Cerebellar cortex (tissue), 1 donor: ENCODE measurements around the gene PRCD.
"Not testable (repeated sequence)": the region's sequence is repeated elsewhere in the genome, so short reads cannot be mapped to it uniquely, and the experiment has no call there.

Source experiments
- DNase-seq: peaks from one replicate; pipeline ENCODE4 v3.0.0-alpha.2; 2015; ENCODE audit warnings: low spot score

Gene PRCD

GRCh38 chr17:76504117-76504516 is 35.7 kb upstream of the PRCD start:
- DNase-seq: no peak

GRCh38 chr17:76506408-76507345 is 33.2 kb upstream of the PRCD start:
- peak; percentile 77 for DNase-seq

GRCh38 chr17:76508472-76509063 is 31.3 kb upstream of the PRCD start:
- DNase-seq: not testable (repeated sequence)

DNA sequence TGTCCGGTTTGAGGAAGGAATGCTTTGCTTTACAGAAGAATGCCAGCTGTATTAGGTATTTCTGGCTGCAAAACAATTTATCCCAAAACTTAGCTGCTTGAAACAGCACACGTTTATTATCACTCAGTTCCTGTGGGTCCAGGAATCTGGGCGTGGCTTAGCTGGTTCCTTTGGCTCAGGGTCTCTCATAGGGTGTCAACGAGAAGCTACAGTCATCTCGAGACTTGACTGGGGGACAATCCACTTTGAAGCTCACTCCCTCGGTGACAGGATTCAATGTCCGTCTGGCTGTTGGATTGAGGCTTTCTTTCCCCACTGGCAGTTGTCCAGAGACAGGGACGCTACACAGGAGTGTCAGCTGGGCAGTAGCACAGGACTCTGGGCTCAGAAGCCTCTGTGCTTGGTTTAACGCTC is 29.0 kb upstream of the PRCD start:
- DNase-seq: no peak

DNA sequence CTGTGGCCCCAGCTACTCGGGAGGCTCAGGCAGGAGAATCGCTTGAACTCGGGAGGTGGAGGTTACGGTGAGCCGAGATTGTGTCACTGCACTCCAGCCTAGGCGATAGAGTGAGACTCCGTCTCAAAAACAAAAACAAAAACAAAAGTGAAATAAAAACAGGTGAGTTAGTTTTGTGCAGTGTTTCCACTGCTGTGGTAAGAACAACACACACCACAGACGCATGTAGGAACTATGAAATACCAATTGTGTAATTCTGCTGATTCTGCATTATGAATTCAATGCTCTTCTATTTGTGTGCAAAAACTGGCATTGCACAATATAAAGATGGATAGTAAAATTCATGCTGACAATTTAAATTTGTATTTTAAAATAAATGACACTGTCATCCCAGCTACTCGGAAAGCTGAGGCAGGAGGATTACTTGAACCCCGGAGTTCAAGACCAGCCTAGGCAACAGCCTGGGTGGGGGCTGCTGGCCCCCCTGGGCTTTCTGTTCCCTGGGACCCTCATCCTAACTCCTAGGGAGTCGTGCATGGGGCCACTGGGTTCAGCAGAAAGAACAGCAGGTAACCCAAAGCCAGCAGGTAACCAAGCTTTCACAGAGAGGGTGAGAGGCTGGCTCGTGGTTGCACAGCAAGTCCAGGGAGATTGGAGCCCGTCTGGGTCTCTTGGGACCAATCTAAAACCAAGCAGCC is 28.0 kb upstream of the PRCD start:
- no peak for DNase-seq

DNA sequence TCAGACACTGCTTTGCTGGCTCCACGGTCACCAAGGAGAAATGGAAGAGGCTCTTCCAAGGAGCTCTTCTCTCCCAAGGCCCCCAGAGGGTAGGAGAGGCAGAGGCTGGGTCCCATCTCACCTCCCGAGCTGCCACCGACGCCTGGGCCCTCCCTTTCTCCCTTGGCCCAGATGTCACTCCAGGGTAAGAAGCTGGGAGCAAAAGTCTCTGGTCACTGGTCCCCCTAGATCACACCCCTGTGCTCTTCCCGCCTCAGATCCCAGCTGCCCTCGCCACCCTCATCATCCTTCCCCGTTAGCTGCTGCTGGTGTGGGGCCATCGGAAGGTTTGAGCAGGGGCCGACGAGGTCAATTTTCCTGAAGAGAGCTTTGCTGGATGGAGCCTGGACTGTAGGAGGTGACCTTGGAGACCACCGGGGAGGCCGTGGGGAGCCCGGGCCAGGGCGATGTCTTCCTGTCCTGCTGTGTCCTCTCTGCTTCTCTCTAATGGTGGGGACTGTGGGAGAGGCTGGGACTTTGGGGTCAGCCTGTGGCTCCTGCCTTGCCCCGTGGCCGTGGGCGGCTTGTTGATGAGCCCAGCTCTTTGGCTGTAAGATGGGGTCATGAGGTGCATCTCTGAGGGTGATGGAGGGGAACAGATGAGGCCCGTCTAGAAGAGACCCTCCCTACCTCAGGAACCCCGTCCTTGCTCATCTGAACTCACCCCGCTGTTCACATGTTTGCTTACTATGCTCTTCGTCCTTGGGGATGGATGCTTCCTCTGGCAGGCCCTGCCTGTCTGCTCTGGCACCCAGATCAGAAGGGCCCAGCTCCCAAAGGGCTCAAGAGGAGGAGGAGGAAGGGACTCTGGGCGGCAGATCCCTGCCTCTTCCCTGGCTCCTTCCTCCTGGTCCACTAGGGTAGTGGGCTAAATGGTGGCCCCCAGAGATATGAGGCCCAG is 27.2 kb upstream of the PRCD start:
- no peak for DNase-seq

GRCh38 chr17:76513306-76513692 is 26.5 kb upstream of the PRCD start:
- DNase-seq: no peak

DNA sequence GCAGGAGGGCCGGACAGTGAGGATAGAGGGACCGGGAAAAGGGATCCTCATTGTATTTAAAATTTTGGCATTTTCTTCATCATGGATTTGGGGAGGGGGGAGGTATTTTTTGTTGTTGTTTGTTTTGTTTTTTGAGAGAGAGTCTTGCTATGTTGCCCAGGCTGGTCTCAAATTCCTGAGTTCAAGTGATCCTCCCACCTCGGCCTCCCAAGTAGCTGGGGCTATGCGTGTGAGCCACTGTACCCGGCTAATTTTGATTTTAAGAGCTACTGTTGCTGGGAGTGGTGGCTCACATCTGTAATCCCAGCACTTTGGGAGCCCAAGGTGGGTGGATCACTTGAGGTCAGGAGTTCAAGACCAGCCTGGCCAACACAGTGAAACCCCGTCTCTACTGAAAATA is 25.5 kb upstream of the PRCD start:
- DNase-seq: not testable (repeated sequence)

DNA sequence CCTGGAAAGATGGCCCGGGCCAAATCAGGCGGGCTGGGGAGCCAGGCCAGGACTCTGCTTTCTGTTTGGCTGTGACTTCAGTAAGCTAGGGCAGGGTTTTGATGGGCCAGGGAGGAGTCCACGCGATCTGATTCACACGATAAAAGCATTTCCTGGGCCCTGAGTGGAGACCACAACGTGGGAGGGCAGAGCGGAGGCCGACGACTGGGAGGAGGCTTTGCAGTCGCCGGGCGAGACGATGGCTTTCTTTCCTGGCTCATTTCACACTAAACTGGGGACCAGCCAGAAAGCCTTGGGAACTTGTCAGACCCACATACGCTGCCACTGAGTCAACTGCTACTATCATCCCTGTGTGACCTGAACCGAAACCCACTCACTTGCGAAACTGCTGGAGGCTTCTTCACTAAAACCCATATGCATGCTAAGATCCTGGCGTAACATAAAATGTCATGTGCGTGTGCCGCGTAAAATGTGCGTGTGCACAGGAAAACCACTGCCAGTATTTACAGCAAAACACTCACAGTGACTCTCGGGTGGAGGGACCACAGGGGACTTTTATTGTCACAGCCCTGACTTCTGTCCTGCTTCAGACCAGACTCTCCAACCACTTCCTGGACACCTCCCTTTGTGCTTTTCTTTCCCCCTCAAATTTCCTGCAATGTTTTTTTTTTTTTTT is 24.4 kb upstream of the PRCD start:
- DNase-seq: no peak

DNA sequence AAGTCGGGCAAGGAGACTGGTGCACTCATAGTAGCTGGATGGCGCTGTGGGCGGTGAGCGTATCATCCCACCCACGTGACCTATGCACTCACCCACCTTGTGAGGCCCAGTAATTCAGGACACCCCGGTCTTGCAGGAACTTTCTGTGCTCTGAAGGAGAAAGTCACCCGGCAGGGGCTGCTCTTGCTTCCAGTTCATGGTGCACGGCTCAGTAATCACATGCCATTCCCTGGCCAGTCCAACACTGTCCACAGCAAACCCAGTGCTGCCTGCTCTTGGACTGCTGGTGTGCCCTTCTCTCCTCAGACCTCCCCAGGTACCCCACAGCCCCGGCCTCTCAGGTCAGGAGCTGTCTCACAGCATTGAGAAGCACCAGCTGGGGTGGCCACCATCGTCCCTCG is 22.2 kb upstream of the PRCD start:
- no peak for DNase-seq

DNA sequence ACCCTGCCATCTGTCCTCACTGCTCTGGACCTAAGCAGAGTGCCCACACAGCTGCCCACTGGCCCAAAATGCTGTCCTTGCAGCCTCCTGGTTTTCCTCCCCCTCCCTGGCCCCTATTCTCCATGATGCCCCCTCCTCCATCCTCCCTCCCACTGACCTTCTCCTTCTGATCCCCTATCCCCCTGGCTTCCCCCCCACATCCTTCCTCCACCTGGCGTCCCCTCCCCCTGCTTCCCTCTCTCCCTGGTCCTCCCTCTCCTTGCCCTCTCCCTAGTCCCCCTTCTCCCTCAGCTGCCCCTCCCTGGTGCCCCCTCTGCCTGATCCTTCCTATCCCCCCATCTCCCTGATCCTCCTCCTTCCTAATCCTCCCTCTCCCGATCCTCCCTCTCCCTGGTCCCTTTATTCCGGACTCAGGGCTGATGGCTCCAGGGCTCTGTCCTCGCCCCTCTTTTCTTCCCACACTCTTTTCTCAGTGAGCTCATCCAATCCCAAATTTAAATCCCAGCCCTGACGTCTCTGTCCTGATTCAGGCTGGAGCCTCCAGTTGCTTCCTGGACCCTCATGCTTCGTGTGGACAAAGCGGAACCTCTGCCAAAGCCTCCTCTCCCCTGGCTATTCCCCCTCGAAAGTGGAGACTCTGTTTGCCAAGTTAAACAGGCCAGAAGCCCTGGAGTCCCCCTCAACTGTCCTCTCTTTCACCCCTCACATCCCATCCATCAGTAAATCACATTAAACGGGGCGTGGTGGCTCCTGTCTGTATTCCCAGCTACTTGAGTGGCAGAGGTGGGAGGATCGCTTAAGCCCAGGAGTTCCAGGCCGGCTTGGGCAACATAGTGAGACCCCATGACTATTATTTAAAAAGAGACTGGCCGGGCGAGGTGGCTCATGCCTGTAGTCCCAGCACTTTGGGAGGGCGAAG is 20.5 kb upstream of the PRCD start:
- no peak for DNase-seq

- no peak for DNase-seq
These were observed 18.6 kb upstream of the PRCD start for GRCh38 chr17:76521262-76521661.

- DNase-seq: not testable (repeated sequence)
These were observed 18.2 kb upstream of the PRCD start for GRCh38 chr17:76521683-76522082.

DNA sequence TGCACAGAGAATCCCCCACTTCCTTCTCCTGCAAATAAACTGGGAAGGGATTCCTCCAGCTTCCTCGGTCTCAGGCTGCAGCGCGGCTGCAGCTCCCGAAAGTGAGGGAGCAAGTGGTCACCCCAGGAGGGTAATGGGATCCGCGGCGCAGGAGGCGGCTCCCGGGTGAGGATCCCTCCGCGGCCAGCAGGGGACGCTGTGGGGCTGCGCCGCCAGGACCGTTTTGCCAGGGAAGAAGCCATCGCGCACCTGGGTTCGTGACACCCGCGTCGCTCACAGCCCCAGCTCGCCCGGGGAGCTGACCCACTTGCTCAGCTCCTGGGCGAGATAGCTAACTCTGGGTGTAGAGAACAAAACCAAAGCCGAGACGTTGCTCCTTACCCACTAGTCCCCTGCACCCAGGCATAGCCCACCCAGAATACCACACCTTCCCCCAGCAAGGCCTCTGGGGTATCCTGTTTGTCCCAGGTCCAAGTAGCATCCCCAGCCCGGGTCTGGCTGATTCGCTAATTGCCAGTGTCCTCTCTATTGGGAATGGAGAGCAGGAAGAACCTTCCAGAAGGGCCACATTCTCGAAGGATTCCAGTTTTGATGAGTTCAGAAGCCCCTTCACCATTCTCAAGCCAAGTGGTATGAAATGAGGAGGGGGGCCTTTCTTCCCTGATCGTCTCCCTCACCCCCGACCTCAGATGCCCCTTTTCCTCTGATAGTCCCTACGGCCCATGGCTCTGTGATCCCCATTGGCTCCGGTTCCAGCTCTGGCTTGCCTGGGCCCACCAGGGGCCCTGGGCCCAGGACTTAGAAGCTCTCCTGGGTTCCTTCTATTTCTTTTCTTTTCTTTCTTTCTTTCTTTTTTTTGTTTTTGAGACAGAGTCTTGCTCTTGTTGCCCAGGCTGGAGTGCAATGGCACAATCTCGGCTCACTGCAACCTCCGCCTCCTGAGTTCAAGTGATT is 16.5 kb upstream of the PRCD start:
- peak; percentile 74 for DNase-seq

GRCh38 chr17:76524598-76525512 is 15.0 kb upstream of the PRCD start:
- no peak for DNase-seq

- not testable (repeated sequence) for DNase-seq
These were observed 14.4 kb upstream of the PRCD start for GRCh38 chr17:76525513-76525833.

GRCh38 chr17:76527016-76527415 is 12.8 kb upstream of the PRCD start:
- DNase-seq: not testable (repeated sequence)
